IMR-90 (cell line): Measurements from ENCODE around the gene ADGRG6.

Source experiments
- ELK1 ChIP-seq: fragments of 150-350 bp; IDR thresholded peaks from 2 replicates; pipeline ENCODE4 v1.6.1; 2016; ENCODE audit warnings: low read depth, mild to moderate bottlenecking, low read length, moderate library complexity, borderline replicate concordance
- MAFK ChIP-seq: IDR thresholded peaks from 2 replicates; pipeline ENCODE4 v1.6.1; 2012; ENCODE audit warnings: low read depth, low read length, improper control_type of control experiment
- MAZ ChIP-seq: IDR thresholded peaks from 2 replicates; pipeline ENCODE4 v1.6.1; 2012; ENCODE audit warnings: low read depth, mild to moderate bottlenecking, low read length, improper control_type of control experiment, moderate library complexity, borderline replicate concordance
- MXI1 ChIP-seq: IDR thresholded peaks from 2 replicates; pipeline ENCODE4 v1.6.1; 2012; ENCODE audit warnings: low read depth, mild to moderate bottlenecking, low read length, moderate library complexity, borderline replicate concordance
- NFE2L2 ChIP-seq: fragments of 150-350 bp; IDR thresholded peaks from 2 replicates; pipeline ENCODE4 v1.6.1; 2016; ENCODE audit warnings: low read depth, mild to moderate bottlenecking, low read length
- POLR2A ChIP-seq: IDR thresholded peaks from 2 replicates; pipeline ENCODE4 v1.6.1; 2012; ENCODE audit warnings: mild to moderate bottlenecking, low read depth, low read length
- RAD21 ChIP-seq: IDR thresholded peaks from 2 replicates; pipeline ENCODE4 v1.6.1; 2012; ENCODE audit warnings: low read length, improper control_type of control experiment
- RFX5 ChIP-seq: IDR thresholded peaks from 2 replicates; pipeline ENCODE4 v1.8.0; 2012; ENCODE audit warnings: low read depth, mild to moderate bottlenecking, low read length, moderate library complexity
- TF ChIP-seq, protein P1 (sequence below): conservative IDR thresholded peaks from 2 replicates; pipeline ENCODE4 v1.5.1; 2012; ENCODE audit warnings: mild to moderate bottlenecking, low read depth, low read length, improper control_type of control experiment

DNA sequence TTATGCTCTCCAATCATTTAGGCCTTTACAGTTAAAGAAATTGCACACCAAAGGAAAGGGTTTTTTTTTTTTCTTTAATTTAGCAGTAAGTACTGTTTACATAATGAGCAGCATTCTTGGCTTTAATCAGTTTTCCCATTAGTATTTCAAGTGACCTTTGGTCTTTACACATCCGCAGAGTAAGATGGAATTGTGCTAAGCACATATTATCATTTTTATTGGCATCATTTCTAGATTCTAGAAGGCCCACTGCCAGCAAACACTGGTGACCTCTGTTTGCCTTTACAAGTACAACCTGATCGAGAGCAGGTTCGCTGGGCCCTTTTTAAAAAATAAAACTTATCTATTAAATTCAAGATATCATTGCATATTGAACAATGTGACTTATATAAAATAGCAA, 104.3 kb downstream of the ADGRG6 start:
- TF ChIP-seq, protein P1, sequence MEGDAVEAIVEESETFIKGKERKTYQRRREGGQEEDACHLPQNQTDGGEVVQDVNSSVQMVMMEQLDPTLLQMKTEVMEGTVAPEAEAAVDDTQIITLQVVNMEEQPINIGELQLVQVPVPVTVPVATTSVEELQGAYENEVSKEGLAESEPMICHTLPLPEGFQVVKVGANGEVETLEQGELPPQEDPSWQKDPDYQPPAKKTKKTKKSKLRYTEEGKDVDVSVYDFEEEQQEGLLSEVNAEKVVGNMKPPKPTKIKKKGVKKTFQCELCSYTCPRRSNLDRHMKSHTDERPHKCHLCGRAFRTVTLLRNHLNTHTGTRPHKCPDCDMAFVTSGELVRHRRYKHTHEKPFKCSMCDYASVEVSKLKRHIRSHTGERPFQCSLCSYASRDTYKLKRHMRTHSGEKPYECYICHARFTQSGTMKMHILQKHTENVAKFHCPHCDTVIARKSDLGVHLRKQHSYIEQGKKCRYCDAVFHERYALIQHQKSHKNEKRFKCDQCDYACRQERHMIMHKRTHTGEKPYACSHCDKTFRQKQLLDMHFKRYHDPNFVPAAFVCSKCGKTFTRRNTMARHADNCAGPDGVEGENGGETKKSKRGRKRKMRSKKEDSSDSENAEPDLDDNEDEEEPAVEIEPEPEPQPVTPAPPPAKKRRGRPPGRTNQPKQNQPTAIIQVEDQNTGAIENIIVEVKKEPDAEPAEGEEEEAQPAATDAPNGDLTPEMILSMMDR = no peak
- no peak for TF ChIP-seq MAFK
- no peak for TF ChIP-seq NFE2L2
- no peak for TF ChIP-seq MXI1
- no peak for TF ChIP-seq RAD21
- TF ChIP-seq ELK1 = no peak
- no peak for TF ChIP-seq POLR2A
- TF ChIP-seq MAZ = no peak
- no peak for TF ChIP-seq RFX5
